CD4-positive, CD25-positive, alpha-beta regulatory T cell (primary cell): Measurements from ENCODE around the gene CEP170B. TPM values are rescaled to one million over a fixed set of nuclear protein-coding genes. Genes with fewer than 3 reads are reported as not detected.

Source experiments
- ATAC-seq, 2 donors: fragments of 150-1000 bp; cut with Tn5 transposase; one replicate each; pipeline ENCODE4 v1.10.0; 2021; ENCODE audit warnings: low read depth in 2 of 2, moderate number of reproducible peaks in 2 of 2, moderate library complexity in 1 of 2
- DNase-seq, 3 donors: peaks; one replicate each; pipeline versions ENCODE4 v3.0.0 to v3.0.0-alpha.2; 2012 to 2022; ENCODE audit warnings: mixed read lengths in 1 of 3
- H3K27ac ChIP-seq: one replicate; pipeline ENCODE4 v1.7.0; 2013; ENCODE audit warnings: mild to moderate bottlenecking, low read length; ENCODE audit not compliant: insufficient read depth, poor library complexity, severe bottlenecking
- H3K27me3 ChIP-seq: one replicate; pipeline ENCODE4 v1.7.0; 2013; ENCODE audit warnings: low read length; ENCODE audit not compliant: control insufficient read depth, insufficient read depth
- H3K36me3 ChIP-seq: one replicate; pipeline ENCODE4 v1.7.0; 2013; ENCODE audit warnings: mild to moderate bottlenecking, low read length, moderate library complexity; ENCODE audit not compliant: control insufficient read depth, insufficient read depth
- H3K4me1 ChIP-seq: 2 replicates; pipeline ENCODE4 v1.7.0; 2013; ENCODE audit warnings: mild to moderate bottlenecking, low read length; ENCODE audit not compliant: insufficient read depth, control insufficient read depth, poor library complexity, severe bottlenecking
- H3K4me3 ChIP-seq: one replicate; pipeline ENCODE4 v1.7.0; 2013; ENCODE audit warnings: low read depth, mild to moderate bottlenecking, low read length, moderate library complexity
- H3K9me3 ChIP-seq, 2 experiments: 1 replicate in 1 of 2; 2 replicates in 1 of 2; pipeline ENCODE4 v1.7.0; 2013; ENCODE audit warnings: low read length in 2 of 2, mild to moderate bottlenecking in 1 of 2, moderate library complexity in 1 of 2; ENCODE audit not compliant: control insufficient read depth in 2 of 2
- H3K27ac Mint-ChIP-seq, 3 donors: one replicate each; pipeline ENCODE4 v1.8.0; 2020 to 2022; ENCODE audit warnings: mild to moderate bottlenecking in 3 of 3, mixed read lengths in 3 of 3, moderate library complexity in 2 of 3
- H3K27me3 Mint-ChIP-seq: one replicate; pipeline ENCODE4 v1.8.0; 2022; ENCODE audit warnings: mild to moderate bottlenecking, mixed read lengths
- H3K36me3 Mint-ChIP-seq: one replicate; pipeline ENCODE4 v1.8.0; 2020; ENCODE audit warnings: mixed read lengths
- H3K4me1 Mint-ChIP-seq, 4 donors: one replicate each; pipeline ENCODE4 v1.8.0; 2020 to 2022; ENCODE audit warnings: mixed read lengths in 4 of 4, mild to moderate bottlenecking in 1 of 4
- H3K4me3 Mint-ChIP-seq, 4 donors: one replicate each; pipeline ENCODE4 v1.8.0; 2020 to 2022; ENCODE audit warnings: mild to moderate bottlenecking in 4 of 4, mixed read lengths in 4 of 4, moderate library complexity in 3 of 4
- H3K9me3 Mint-ChIP-seq, 7 donors: one replicate each; pipeline ENCODE4 v1.8.0; 2020 to 2022; ENCODE audit warnings: mixed read lengths in 7 of 7, mild to moderate bottlenecking in 3 of 7, moderate library complexity in 2 of 7
- polyA plus RNA-seq, 4 donors: library from polyadenylated mRNA; unstranded; fragments of 300-500 nt; fragmentation: Illumina TruSeq; gene quantifications; one replicate each; pipeline ENCODE4 v1.2.3, GENCODE V29; 2021
- total RNA-seq: library from RNA; stranded (reverse); gene quantifications from one replicate; pipeline ENCODE4 v1.2.3, GENCODE V29; 2022

CEP170B gene
- total and polyA plus RNA-seq, 5 donors from 2014 or later, result 0.03 to 3.1 TPM; not detected in 3

DNA sequence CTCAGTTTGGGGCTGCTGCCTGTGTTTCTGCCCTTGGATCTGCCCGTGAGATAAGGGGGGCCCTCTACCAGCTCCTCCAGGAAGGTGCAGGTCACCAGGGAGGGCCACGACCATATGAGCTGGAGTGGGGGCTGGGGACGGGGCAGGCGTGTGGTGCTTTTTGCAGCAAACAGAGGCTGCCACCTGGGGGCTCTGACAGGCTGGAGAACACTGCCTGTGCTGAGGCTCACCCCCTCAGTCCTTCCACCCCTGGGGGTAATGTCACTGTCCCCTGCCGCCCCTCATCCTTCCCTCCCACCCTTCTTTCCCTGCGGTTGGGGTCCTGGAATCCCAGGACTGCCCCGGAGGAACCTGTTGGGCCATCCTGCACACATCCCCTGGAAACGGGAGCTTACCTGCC is 62.8 kb downstream of the CEP170B start:
- DNase-seq, result no peak
- Mint-ChIP-seq H3K4me1 (peaks cover 0 to 5% (median 0%) of the 10 kb centered on the region in 4 donors), H3K9me3 (peaks cover 0 to 5% (median 0%) of the 10 kb centered on the region in 7 donors), H3K27ac (no peak overlapping the region), H3K4me3 (no peak overlapping the region), H3K27me3 (peaks cover 6% of the 10 kb centered on the region), H3K36me3 (no peaks in the 10 kb centered on the region)
- no peak for ATAC-seq
- H3K4me1 ChIP-seq, result peaks cover 2% of the 10 kb centered on the region
- H3K27me3 ChIP-seq, result no peaks in the 10 kb centered on the region
- no peak overlapping the region for H3K27ac ChIP-seq
- peaks cover 0 to 3% of the 10 kb centered on the region in 2 experiments for H3K9me3 ChIP-seq
- H3K36me3 ChIP-seq, result no peaks in the 10 kb centered on the region
- H3K4me3 ChIP-seq, result no peak overlapping the region

DNA sequence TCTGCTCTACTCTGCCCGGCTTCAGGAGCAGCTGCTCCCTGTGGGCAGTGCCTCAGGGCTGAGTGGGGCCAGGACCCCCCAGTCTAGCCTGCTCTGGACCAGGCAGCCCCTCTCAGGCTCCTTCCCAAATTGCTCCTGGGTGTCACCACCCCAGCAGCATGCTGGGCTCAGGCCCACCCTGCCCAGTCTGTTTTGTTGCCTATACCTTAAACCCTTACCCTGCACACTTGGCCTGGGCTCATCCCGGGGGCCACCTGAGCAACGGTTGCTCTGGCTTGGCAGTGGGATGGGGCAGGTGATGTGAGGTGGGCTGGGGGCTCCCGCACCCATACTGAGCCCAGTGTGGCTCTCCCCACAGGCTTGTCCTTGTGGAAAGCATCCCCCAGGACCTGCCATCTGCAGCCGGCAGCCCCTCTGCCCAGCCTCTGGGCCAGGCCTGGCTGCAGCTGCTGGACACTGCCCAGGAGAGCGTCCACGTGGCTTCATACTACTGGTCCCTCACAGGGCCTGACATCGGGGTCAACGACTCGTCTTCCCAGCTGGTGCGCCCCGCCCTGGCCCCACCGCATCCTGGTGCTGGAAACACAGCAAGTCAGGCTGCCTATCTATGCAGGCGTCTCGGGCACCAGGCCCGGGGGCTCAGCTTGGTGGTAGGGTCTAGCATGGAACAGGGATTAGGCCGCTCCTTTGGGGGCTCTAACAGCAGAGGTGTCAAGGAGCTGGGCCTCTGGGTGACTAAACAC is 63.5 kb downstream of the CEP170B start:
- H3K4me3 ChIP-seq, result no peak overlapping the region
- peaks cover 0 to 5% (median 0%) of the 10 kb centered on the region in 7 donors for H3K9me3 Mint-ChIP-seq
- no peaks in the 10 kb centered on the region for H3K27me3 ChIP-seq
- no peak overlapping the region for H3K4me3 Mint-ChIP-seq
- peaks cover 6% of the 10 kb centered on the region for H3K27me3 Mint-ChIP-seq
- H3K4me1 ChIP-seq, result peaks cover 4% of the 10 kb centered on the region
- no peak overlapping the region for H3K27ac Mint-ChIP-seq
- H3K4me1 Mint-ChIP-seq, result peaks cover 0 to 5% (median 0%) of the 10 kb centered on the region in 4 donors
- H3K9me3 ChIP-seq, result peaks cover 0 to 3% of the 10 kb centered on the region in 2 experiments
- H3K27ac ChIP-seq, result no peak overlapping the region
- H3K36me3 Mint-ChIP-seq, result no peaks in the 10 kb centered on the region
- H3K36me3 ChIP-seq, result no peaks in the 10 kb centered on the region
- DNase-seq (no peak), ATAC-seq (no peak)

DNA sequence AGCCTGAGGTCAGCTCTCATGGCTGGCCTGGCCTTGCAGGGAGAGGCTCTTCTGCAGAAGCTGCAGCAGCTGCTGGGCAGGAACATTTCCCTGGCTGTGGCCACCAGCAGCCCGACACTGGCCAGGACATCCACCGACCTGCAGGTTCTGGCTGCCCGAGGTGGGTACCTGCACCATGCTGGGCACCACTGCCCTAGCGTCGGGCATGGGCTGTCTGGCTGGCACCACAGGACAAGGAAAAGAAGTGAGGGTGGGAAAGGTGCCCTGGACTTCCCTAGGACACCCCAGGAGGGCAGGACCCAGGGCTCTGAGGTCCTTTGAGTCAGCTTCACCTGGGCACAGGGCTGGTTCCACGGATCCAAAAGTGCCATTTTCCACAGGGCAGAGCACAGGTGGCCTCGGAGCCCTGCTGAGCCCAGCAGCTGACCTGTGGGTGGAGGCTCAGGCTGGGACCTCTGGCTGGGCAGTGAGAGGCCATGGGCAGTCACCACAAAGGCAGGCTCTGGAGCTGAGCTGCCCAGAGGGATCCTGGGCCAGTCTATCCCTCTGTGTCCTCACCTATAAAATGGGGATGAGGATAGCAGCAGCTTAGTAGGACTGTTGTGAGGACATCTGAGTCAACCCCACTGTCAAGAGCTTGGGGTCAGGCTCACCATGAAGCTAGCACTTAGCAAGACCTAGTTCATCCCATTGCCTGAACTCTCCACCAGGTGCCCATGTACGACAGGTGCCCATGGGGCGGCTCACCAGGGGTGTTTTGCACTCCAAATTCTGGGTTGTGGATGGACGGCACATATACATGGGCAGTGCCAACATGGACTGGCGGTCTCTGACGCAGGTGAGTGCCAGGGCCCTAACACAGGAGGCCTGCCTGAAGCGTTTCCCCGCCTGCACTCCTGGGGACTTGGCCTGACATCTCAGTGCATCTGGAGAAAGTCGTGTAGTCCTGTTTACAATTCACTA is 64.5 kb downstream of the CEP170B start:
- no peaks in the 10 kb centered on the region for H3K9me3 Mint-ChIP-seq
- no peak overlapping the region for H3K27ac Mint-ChIP-seq
- ATAC-seq, result no peak
- peaks cover 12% of the 10 kb centered on the region for H3K27me3 Mint-ChIP-seq
- no peaks in the 10 kb centered on the region for H3K9me3 ChIP-seq
- peaks cover 0 to 7% (median under 1%) of the 10 kb centered on the region in 4 donors for H3K4me1 Mint-ChIP-seq
- no peak overlapping the region for H3K27ac ChIP-seq
- H3K4me1 ChIP-seq, result peaks cover 4% of the 10 kb centered on the region
- peaks cover 6% of the 10 kb centered on the region for H3K27me3 ChIP-seq
- no peak for DNase-seq
- H3K4me3 ChIP-seq, result no peak overlapping the region
- H3K36me3 Mint-ChIP-seq, result no peaks in the 10 kb centered on the region
- peak overlapping the region in 2 of 4 donors; percentile 51 to 63 for H3K4me3 Mint-ChIP-seq
- H3K36me3 ChIP-seq, result no peaks in the 10 kb centered on the region

DNA sequence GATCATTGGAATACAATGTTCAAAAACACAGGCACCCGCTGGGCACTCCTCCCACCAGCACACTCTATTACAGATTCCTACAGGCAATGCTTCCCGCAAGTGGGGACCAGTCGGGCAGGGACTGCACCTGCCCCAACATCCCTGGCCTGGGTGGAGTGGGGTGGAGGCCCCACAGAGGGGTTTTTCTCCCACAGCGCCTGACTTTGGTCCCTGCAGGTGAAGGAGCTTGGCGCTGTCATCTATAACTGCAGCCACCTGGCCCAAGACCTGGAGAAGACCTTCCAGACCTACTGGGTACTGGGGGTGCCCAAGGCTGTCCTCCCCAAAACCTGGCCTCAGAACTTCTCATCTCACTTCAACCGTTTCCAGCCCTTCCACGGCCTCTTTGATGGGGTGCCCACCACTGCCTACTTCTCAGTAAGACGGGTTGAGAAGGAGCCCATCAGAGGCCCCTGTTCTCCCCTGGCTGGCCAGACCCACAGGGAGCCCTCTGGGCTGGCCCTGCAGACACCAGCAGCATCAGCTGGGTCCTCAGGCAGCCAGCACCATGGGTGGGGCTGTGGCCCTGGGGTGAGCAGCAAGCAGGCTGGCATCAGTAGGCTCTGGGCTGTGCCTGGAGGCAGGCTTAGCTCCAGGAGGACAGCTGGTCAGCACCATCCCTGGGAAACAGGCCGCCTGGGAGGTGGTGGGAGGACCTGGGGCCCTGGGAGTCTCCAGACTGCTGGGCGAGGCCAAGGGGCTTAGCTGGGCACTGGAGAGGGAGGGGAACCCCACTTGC is 65.6 kb downstream of the CEP170B start:
- H3K9me3 ChIP-seq, result no peaks in the 10 kb centered on the region
- H3K4me1 ChIP-seq, result peaks cover 4% of the 10 kb centered on the region
- Mint-ChIP-seq H3K27ac (no peak overlapping the region), H3K9me3 (no peaks in the 10 kb centered on the region), H3K4me1 (peaks cover 0 to 11% (median 2%) of the 10 kb centered on the region in 4 donors), H3K4me3 (peak overlapping the region in 1 of 4 donors; percentile 63), H3K27me3 (peaks cover 20% of the 10 kb centered on the region), H3K36me3 (no peaks in the 10 kb centered on the region)
- no peak overlapping the region for H3K4me3 ChIP-seq
- H3K27me3 ChIP-seq, result peaks cover 8% of the 10 kb centered on the region
- H3K27ac ChIP-seq, result no peak overlapping the region
- H3K36me3 ChIP-seq, result no peaks in the 10 kb centered on the region
- DNase-seq (no peak), ATAC-seq (no peak)

DNA sequence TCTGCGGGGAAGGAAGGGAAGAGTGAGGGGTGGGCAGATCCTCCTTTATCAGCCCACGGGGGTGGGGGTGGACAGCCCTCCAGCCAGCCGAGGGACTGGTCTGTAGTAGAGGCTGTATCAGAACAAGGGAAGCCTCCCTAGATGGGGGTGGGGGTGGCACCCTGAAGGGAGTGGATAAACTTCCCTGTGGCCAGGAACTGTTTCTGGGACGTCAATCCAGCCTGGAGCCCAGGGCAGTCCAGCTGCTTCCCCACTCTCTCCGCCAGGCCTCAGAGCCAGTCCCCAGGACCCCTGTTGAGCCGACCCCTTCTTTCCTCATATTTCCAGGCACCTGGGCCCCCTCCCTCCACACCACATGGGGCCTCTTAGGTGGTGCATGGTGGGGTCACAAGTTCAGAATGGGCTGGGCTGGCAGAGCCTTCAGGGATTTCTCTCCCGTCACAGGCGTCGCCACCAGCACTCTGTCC is 66.3 kb downstream of the CEP170B start:
- no peak overlapping the region for H3K27ac Mint-ChIP-seq
- Histone ChIP-seq H3K4me1 (peaks cover 4% of the 10 kb centered on the region), H3K36me3 (no peaks in the 10 kb centered on the region), H3K9me3 (no peaks in the 10 kb centered on the region), H3K27ac (no peak overlapping the region), H3K4me3 (no peak overlapping the region), H3K27me3 (peaks cover 8% of the 10 kb centered on the region)
- H3K4me1 Mint-ChIP-seq, result peaks cover 0 to 11% (median 2%) of the 10 kb centered on the region in 4 donors
- DNase-seq (no peak), ATAC-seq (no peak)
- no peaks in the 10 kb centered on the region for H3K36me3 Mint-ChIP-seq
- no peak overlapping the region for H3K4me3 Mint-ChIP-seq
- H3K27me3 Mint-ChIP-seq, result peaks cover 23% of the 10 kb centered on the region
- no peaks in the 10 kb centered on the region for H3K9me3 Mint-ChIP-seq

DNA sequence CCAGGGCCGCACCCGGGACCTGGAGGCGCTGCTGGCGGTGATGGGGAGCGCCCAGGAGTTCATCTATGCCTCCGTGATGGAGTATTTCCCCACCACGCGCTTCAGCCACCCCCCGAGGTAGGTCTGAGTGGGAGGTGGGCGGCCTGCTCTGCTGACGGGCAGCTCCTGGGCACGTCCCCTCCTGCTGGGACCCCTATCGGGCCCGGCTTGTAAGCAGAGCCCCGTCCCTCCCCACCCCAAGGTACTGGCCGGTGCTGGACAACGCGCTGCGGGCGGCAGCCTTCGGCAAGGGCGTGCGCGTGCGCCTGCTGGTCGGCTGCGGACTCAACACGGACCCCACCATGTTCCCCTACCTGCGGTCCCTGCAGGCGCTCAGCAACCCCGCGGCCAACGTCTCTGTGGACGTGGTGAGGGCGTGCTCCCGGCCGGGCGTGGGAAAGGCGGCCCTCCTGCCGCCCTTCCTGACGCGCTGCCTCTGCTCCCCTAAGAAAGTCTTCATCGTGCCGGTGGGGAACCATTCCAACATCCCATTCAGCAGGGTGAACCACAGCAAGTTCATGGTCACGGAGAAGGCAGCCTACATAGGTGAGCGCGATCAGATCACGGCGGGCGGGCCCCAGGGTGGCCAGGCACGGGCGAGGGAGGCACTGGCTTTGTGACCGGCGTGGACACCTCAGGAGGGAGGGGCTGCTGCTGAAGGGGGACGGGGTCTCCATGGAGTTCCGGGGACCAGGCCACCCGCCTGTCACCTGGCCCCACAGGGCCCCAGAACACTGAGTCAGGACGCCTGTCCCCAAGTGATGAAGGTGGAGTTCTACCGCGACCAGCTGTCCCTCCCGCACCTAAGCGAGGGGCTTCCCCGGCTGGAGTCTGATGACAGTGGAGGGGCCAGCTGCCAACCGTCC is 67.0 kb downstream of the CEP170B start:
- Mint-ChIP-seq H3K27me3 (peaks cover 27% of the 10 kb centered on the region), H3K4me3 (peak overlapping the region in 2 of 4 donors; percentile 52 to 57), H3K4me1 (peaks cover 0 to 11% (median 2%) of the 10 kb centered on the region in 4 donors), H3K9me3 (no peaks in the 10 kb centered on the region), H3K36me3 (no peaks in the 10 kb centered on the region), H3K27ac (no peak overlapping the region)
- peaks cover 8% of the 10 kb centered on the region for H3K27me3 ChIP-seq
- no peaks in the 10 kb centered on the region for H3K36me3 ChIP-seq
- peaks cover 4% of the 10 kb centered on the region for H3K4me1 ChIP-seq
- no peak overlapping the region for H3K4me3 ChIP-seq
- H3K27ac ChIP-seq, result no peak overlapping the region
- ATAC-seq (no peak), DNase-seq (no peak)
- no peaks in the 10 kb centered on the region for H3K9me3 ChIP-seq
